Stimulated activated CD4-positive, alpha-beta T cell treated with anti-CD3 and anti-CD28 coated beads, TNF-alpha, amount 100 ng/mL, for 24 hours (primary cell): ENCODE measurements around the gene SCN4B.

Experiments
- DNase-seq, 3 experiments: peaks; one replicate each; pipeline ENCODE4 v3.0.0-alpha.2; 2020; ENCODE audit warnings: low read depth in 3 of 3

The SCN4B gene

GRCh38 chr11:118099838-118100556 lies 52.6 kb downstream of the SCN4B start:
- DNase-seq = no peak

- DNase-seq = no peak
Observed at GRCh38 chr11:118098996-118099837, 53.4 kb downstream of the SCN4B start.

- no peak for DNase-seq
Observed at GRCh38 chr11:118095967-118096367, 56.7 kb downstream of the SCN4B start.

- no peak for DNase-seq
Observed at GRCh38 chr11:118095493-118095892, 57.1 kb downstream of the SCN4B start.

GRCh38 chr11:118092907-118093571 lies 59.6 kb downstream of the SCN4B start:
- no peak for DNase-seq

- DNase-seq = no peak
Observed at GRCh38 chr11:118091690-118092089, 60.9 kb downstream of the SCN4B start.

- DNase-seq = no peak
Observed at GRCh38 chr11:118090545-118091162, 62.0 kb downstream of the SCN4B start.

- DNase-seq = no peak
Observed at GRCh38 chr11:118088531-118088930, 64.1 kb downstream of the SCN4B start.

GRCh38 chr11:118087931-118088330 lies 64.7 kb downstream of the SCN4B start:
- no peak for DNase-seq

GRCh38 chr11:118086913-118087768 lies 65.5 kb downstream of the SCN4B start, which contains the start of gene SMIM35:
TSS of gene SMIM35 (minus strand) at chr11:118086963. CDS start at chr11:118086757, 206 bp downstream.
- no peak for DNase-seq

GRCh38 chr11:118084656-118085055 lies 68.0 kb downstream of the SCN4B start:
- no peak for DNase-seq

- no peak for DNase-seq
Observed at GRCh38 chr11:118084247-118084646, 68.4 kb downstream of the SCN4B start.
